ENCODE results near the gene MEF2D.

The MEF2D gene

DNA sequence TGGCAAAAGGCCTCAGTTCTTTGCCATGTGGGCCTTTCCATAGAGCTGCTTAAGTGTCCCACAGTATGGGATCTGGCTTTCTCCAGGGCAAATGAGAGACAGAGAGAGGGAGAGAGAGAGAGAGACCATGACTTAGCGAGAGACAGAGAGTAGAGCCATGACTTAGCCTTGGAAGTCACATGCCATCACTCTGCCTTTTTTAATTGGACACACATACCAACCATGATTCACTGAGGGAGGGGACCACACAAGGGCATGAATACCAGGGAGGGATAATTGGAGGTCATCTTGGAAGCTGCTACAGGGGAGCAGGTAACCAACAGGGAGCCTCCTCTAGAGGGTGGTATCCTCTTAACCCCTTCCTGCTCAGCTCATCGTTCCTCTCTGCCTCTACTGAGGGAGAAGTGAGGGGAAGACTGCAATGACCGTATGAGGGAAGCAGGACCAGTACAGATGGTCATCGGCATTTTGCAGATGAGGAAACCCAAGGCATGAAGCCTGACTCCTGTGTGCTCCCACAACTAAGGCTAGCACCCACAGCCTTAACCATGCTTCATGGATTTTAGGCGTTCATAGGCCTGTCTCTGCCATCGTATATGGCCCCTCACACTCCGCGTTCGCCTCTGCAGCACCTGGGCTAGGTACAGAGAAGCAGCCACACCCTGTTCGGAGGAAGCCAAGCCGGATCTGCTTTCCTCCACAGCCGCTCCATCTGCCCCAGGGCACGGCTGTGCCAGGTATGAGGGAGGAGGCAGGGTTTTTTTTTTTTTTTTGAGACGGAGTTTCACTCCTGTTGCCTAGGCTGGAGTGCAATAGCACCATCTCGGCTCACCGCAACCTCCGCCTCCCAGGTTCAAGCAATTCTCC is 38.6 kb downstream of the MEF2D start:
- DNase-seq (ENCODE audit: extremely low read depth, low read depth) = no peak
- TF ChIP-seq, protein P1, sequence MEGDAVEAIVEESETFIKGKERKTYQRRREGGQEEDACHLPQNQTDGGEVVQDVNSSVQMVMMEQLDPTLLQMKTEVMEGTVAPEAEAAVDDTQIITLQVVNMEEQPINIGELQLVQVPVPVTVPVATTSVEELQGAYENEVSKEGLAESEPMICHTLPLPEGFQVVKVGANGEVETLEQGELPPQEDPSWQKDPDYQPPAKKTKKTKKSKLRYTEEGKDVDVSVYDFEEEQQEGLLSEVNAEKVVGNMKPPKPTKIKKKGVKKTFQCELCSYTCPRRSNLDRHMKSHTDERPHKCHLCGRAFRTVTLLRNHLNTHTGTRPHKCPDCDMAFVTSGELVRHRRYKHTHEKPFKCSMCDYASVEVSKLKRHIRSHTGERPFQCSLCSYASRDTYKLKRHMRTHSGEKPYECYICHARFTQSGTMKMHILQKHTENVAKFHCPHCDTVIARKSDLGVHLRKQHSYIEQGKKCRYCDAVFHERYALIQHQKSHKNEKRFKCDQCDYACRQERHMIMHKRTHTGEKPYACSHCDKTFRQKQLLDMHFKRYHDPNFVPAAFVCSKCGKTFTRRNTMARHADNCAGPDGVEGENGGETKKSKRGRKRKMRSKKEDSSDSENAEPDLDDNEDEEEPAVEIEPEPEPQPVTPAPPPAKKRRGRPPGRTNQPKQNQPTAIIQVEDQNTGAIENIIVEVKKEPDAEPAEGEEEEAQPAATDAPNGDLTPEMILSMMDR (IDR thresholded peaks at IDR 0.05; ENCODE audit: low read depth, low read length) = no peak

DNA sequence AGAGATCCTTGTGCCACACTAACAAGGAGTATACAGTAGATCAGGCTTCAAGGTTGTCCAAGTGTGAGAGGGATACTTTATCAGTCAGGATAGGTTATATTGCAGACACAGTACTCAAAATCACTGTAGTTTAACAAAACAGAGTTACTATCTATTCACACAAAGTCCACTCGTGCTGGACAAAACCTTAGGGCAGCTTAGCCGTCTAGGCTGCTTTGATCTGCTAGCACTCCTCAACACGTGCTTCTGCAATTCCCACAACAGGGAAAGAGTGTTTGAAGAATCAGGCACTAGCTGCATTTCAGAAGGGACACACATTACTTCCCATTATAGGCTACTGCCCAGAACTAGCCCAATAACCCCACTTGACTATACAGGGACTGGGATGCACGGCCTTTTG is 39.5 kb downstream of the MEF2D start:
- TF ChIP-seq, protein P1 (IDR thresholded peaks at IDR 0.05; ENCODE audit: low read depth, low read length) = no peak
- DNase-seq (ENCODE audit: extremely low read depth, low read depth) = no peak

DNA sequence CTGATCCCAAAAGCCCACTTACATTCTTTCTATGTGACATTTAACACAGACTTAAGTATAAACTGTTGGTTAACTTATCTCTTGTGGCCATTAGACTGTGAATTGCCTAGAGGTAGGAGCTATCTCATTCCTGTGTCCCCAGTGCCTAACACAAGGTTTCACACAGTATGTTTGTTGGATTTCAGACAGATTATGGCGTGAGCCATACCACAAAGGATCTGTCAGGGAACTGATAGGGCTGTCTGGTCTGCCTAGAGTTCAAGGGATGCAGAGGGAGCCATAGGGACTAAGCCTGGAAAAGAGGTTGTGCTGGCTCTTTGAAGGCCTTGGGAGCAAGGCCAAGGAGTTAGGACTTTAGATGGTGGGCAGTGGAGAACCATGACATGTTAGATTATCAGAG is 40.0 kb downstream of the MEF2D start:
- TF ChIP-seq, protein P1 (IDR thresholded peaks at IDR 0.05; ENCODE audit: low read depth, low read length) = no peak
- DNase-seq (ENCODE audit: extremely low read depth, low read depth) = no peak

DNA sequence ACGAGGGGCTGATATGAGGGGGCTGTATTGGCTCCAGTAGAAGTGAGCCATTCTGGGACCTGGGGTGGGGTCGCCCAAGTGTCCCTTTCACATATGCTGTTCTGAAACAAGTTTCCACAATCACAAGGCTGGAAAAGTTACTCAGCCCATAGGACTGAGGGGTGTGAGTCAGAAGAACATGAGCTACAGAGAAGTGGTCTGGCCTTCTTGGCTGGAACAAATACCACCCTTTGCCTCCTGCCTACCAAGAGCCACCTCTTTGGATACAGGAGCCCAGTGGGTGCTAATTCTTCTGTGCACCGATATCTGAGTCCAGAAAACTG is 42.4 kb downstream of the MEF2D start:
- TF ChIP-seq, protein P1 (IDR thresholded peaks at IDR 0.05; ENCODE audit: low read depth, low read length) = no peak
- no peak for DNase-seq (ENCODE audit: extremely low read depth, low read depth)

DNA sequence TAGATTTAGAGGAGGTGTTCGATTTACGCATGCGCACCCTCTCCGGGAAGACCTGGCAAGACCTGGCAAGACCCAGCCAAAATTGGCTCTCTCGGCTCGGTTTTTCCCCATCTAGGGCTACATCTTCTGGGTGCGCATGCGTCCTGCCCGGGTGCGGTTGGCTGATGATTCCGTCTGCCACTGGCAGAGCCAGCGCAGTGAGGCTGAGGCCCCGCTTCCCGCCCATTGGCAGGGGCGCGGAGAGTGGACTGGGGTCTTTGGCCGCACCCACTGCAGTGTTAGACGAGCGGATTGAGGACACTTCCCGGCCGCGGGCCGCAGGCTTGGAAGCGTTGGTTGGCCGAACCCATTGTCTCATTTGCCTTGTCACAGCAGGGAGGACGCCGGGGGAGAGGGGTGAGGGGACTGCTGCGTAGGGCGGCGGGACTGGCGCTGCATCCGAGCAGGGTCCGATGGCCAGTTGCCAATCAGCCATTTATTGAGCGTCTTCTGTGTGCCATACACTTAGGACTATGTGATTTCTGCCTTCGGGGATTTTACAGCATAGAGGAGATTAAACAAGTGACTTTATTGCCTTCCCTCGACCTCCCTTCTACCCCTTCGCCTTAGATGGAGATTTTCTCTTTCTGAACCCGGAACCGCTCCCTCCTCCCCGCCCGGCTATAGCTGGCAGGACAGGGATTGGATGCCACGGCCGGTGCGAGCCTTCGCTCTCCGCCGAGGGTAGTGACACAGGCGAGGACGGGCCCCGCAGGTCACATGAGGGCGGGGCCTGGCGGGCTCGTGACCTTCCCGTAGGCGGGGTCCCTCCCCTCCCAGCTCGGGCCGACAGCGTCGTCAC is 43.7 kb downstream of the MEF2D start:
- peak; percentile 98 for DNase-seq (ENCODE audit: extremely low read depth, low read depth)
- TF ChIP-seq, protein P1 (IDR thresholded peaks at IDR 0.05; ENCODE audit: low read depth, low read length) = no peak

DNA sequence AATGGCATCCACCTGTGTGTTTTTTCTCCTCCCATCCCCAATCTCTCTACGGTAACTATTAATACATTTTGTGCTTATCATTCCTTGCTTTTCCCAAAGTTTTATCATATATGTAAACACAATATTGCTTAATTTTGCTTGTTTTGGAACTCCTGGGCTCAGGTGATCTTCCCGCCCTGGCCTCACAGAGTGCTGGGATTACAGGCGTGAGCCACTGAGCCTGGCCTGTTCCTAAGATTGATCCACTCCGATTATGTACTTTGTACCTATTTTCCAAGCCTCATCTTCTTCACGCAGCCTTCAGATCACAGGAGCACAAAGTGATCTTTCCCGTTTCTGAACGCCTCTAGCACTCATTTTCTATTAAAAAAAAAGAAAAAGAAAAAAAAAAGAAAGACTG is 45.2 kb downstream of the MEF2D start:
- no peak for DNase-seq (ENCODE audit: extremely low read depth, low read depth)
- TF ChIP-seq, protein P1 (IDR thresholded peaks at IDR 0.05; ENCODE audit: low read depth, low read length) = no peak

DNA sequence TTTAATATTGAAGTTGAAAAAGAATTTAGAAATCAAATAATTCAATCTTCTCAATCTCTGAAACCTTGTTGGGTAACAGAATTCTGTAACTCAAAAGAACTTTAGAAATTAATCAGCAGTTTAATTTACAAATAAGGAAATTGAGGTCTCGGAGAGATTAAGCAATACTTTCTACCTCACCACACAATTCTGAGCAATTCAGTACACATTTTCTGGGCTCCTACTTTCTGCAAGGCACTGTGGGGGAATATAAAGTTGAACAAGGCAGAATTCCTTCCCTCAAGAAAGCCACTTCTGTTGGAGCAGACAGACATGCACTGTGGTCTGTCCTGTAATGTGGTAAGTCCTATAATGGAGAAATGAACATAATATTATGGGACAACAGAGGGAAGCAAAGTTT is 47.7 kb downstream of the MEF2D start:
- TF ChIP-seq, protein P1 (IDR thresholded peaks at IDR 0.05; ENCODE audit: low read depth, low read length) = no peak

More for the DNA sequence above, 47.7 kb downstream of the MEF2D start:
- no peak for DNase-seq (ENCODE audit: extremely low read depth, low read depth)

All from AG09319 (cell line).